HG03039 (cell line): ENCODE data around the gene GATD1.
A peak's percentile ranks its signal among the peaks of the same experiment; 100 is the strongest.
"Not testable (repeated sequence)": the region's sequence is repeated elsewhere in the genome, so short reads cannot be mapped to it uniquely, and the experiment has no call there.

ENCODE experiments used
- ATAC-seq: cut with Tn5 transposase; IDR thresholded peaks from one replicate; pipeline ENCODE4 v1.9.1; 2021; ENCODE audit warnings: mild to moderate bottlenecking, moderate library complexity; ENCODE audit not compliant: unreplicated experiment

The GATD1 gene

DNA sequence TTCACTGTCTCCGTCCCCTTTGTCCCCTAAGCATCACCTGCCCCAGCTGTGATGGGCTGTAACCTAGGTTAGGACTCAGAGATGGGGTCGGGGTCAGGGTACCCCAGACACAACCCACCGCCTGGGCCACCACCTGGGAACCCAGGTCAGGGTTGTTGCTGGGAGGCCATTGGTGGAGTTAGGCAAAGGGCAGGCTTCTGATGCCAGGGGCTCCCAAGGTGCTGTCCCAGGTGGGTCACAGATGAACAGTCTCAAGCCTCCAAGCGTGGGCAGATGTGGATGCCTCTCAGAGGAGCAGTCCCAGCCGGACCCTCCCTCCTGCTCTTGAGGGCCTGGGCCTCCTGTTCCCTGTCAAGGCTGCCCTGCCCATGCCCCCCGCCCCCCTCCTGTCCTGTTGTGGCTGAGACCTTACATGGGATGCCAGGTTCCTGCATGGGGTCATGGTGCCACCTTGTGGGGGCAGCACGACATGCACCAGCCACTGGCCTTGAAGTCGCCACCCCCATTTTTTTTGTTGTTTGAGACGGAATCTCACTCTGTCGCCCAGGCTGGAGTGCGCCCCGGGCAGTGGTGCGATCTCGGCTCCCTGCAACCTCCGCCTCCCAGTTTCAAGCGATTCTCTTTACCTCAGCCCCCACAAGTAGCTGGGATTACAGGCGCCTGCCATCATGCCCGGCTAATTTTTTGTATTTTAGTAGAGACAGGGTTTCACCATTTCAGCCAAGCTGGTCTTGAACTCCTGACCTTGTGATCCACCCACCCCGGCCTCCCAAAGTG is 12.1 kb downstream of the GATD1 start:
- no peak for ATAC-seq

DNA sequence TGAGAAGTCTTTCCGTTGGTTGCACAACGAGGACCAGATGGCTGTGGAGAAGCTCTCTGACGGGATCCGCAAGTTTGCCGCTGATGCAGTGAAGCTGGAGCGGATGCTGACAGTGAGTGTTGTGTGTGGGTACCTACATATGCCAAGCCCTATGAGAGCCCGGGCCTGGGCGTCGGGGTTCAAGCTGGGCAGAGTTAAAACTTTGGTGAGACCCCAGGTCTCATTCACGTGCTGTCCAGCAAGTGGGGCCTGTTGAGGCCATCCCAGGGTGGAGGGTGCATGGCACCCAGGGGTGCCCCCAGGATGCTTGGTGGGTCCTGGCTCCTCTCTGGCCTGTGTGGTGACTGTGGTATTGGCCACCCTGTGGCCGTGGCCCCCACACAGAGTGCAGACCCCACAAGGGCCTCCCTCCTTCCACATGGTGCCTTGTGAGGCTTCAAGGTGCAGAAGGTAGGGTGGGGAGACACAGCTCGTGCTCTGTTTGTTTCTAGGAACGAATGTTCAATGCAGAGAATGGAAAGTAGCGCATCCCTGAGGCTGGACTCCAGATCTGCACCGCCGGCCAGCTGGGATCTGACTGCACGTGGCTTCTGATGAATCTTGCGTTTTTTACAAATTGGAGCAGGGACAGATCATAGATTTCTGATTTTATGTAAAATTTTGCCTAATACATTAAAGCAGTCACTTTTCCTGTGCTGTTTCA is 12.8 kb downstream of the GATD1 start:
- no peak for ATAC-seq

DNA sequence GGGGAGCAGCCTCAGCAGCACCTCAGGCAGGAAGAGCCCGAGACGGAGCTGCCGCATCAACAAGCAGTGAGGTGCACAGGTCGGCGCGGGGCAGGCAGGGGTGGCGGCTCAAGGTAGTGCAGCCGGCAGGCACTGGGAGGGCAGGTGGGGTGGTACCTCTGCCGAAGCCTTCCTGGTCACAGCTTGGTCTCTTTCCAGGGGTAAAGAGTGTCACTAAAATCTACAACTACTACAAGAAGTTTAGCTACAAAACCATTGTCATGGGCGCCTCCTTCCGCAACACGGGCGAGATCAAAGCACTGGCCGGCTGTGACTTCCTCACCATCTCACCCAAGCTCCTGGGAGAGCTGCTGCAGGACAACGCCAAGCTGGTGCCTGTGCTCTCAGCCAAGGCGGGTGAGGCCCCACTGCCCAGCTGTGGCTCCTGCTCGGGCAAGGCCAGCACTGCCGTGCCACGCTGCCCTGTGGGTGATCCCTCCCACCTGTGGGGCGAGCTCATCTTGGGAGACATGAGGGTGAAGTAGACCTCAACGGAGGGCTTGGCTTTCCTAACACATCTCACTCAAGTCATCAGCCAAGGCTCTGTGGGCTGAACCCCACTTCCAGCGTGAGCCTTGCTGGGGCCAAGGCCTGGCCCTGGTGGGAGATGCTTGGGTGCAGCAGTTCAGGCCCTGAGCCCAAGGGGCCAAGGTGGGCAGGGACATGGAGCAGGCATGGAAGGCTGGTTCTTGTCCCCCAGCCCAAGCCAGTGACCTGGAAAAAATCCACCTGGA is 13.6 kb downstream of the GATD1 start:
- ATAC-seq, result no peak

DNA sequence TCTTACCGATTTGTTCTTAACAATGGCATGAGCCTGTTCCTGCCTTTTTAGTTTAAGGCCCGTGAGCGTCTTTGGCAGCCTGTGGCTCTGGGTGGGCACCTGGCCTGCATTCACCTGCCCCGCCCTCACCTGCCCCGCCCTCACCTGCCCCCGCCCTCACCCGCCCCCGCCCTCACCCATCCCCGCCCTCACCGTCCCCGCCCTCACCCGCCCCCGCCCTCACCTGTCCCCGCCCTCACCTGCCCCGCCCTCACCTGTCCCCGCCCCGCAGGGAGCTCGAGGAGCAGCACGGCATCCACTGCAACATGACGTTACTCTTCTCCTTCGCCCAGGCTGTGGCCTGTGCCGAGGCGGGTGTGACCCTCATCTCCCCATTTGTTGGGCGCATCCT is 14.2 kb downstream of the GATD1 start:
- no peak for ATAC-seq

DNA sequence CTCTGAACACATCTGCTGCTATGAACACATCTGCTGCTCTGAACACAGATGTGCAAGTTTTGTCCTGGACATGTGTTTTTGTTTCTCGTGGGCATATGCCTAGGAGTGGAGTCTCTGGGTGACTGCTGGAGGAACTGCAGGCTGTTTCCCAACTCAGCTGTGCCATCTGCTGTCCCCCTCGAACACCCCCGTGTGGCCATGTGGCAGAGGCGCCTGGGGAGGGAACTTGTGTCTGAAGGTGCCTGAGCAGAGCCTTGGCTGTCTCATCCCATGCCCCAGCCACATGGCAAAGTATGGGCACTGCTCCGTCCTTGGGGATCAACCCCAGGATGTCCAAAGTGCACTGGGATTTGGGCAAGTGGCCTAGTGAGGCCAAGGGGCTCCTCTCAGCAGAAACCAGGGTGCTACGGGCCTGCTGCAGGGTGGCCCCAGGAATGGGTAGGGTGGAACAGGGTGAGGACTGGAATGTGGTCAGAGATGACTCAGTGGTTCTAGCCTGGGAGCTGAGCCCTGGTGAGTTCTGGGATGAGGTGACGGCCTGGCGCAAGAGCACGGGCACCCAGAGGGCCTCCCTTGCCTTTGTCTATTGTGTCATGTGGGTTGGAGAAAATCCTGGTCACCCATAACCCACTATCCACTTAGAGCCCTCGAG is 14.7 kb downstream of the GATD1 start:
- no peak for ATAC-seq

DNA sequence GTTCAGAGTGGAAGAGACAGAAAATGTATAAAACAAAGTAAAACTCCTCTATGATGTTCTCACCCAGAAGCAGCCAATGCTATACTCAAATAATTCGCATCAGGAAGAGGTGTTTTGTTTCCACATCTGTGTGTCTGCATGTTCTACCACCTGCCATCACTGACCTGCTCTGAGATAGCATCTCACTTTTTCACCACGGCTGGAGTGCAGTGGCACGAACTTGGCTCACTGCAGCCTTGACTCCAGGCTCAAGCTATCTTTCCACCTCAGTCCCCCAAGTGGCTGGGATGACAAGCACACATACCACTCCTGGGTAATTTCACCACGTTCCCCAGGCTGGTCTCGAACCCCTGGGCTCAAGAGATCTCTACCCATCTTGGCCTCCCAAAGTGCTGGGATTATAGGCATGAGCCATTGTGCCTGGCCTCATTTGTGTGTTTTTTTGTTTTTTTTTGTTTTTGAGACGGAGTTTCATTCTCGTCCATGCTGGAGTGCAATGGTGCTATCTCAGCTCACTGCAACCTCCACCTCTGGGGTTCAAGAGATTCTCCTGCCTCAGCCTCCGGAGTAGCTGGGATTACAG is 15.7 kb downstream of the GATD1 start:
- ATAC-seq, result no peak

DNA sequence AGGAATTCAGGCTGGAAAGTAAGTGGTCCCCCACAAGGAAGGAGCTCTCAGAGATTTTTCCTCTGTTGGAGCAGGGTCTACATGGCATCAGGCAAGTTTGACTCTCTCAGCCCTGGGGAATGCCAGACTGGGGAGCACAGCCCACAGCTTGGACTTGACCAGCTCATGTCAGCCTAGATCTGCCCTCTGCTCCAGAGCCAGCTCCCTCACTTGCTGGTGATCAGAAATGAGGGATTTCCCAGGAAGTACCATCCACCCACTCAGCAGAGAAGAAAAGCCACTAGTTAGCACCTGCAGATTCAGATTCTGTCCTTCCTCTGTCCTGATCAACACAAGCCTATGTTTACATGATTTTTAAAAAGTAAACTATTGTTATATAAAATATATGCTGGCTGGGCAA is 17.1 kb downstream of the GATD1 start:
- ATAC-seq, result no peak

DNA sequence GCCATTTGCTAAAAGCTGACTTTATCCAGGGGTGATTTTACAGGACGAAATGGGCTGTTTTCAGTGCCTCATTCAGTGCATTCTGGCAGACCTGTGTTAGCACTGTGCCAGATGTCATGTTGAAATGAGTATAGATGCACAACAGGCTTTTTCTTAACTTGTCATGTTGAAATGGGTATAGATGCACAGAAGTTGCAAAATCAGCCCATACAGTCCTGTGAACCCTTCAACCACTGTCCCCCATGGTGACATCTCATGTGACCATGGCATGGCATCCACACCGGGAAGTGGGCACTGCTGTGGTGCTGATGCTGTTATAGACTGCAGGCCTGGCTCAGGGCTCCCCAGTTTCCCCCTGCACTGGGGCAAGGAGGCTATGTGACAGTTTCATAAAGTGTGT is 27.6 kb downstream of the GATD1 start:
- no peak for ATAC-seq

DNA sequence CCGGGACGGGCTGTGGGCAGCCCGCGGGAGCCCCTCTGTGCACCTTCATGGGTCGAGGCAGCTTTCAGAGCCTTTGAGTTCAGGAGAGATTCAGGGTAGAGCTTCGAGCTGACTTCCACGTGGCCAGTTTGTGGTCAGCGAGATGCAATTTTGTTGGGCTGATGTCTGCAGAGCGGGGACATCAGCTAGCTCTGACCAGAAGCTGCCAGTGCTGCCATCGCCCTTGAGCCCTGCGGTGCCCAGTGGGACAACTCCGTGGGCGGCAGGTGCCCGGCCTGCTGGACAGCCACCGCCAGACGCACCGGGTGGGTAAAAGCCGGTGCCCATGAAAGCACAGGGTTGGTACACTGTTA is 29.3 kb downstream of the GATD1 start:
- no peak for ATAC-seq

DNA sequence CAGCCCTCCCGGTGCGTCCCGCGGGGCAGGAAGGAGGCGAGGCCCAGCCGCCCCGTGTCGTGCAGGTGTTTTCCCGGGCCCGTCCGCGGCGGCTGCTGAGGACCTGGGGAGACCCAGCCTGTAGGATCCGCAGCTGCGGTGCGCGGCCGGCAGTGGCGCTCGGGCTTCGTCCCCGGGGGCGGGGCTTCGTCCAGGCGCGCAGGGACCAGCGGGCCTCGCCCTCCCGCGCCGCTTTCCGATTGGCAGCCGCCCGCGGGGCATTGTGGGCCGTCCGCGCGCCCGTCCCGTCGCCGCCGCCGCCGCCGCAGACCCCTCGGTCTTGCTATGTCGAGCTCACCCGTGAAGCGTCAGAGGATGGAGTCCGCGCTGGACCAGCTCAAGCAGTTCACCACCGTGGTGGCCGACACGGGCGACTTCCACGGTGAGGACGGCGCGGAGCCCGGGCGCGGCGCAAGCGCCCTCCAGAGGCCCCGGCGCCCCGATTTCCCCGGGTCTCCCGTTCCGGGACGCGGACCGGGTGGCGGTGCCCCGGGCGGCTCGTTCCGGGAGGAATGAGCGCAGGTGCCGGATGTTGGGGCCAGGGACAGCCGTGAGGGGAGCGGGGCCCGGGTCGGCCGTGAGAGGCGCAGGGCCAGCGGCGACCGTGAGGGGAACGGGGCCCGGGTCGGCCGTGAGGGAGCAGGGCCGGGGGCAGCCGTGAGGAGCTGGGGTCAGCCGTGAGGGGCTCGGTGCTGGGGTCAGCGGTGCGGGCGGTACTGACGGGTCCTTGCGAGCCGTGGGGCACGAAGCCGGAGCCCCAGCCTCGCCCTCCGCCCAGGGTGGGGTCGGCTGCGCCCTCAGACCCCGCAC is 29.9 kb downstream of the GATD1 start, which contains the start of gene TALDO1:
TSS of gene TALDO1 (plus strand) at position 307 of the 849 bp plus-strand sequence. CDS start at position 325, 18 bp downstream.
- ATAC-seq, result peak; percentile 75

DNA sequence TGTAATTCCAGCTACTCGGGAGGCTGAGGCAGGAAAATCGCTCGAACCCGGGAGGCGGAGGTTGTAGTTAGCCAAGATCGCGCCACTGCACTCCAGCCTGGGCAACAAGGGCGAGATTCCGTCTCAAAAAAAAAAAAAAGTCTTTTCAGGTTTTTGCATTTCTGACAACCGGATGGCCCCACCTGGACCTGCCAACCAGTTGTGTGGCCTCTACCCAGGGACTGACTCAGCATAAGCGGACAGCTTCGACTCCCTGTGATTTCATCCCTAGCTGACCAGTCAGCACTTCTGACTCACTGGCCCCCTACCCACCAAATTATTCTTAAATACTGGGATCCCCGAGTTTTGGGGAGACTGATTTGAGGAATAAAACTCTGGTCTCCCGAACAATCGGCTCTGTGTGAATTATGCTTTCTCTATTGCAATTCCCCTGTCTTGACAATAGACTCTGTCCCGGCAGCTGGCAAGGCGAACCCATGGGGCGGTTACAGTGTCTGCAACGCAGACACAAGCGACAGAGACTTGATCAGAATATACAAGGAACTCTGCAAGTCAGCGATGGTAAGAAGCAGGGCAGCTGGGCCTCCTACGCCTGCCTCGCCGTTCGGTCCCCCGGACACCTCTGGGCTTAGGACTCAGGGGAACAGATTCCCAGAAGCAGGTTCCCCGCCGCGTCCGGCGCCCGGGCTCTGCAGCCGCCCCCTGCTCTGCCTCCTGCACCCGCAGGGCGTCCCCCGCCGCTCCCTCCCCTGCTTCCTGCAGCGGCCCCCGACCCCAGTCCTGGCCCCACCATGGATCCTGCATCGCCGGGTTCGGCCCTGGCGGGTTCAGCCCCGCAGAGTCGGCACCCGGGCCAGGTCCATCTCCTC is 30.8 kb downstream of the GATD1 start:
- peak; percentile 22 for ATAC-seq

DNA sequence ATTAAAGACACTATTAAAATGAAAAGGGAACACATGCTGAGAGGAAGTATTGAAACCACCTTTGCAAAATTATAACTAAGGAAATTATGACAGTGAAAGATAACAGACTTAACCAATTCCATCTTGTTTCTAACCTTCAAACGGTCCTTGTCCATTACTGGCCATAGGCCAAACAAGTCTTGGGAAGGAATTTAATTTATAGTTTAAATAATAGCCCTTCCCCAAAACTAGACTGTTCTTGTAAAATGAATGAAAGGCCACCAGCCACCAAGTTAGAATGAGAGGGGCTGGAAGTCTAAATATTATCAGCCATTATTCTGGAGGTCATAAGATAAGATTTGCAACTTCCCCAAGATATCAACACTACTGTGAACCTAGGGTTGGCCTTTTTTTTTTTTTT is 31.9 kb downstream of the GATD1 start:
- ATAC-seq, result no peak

DNA sequence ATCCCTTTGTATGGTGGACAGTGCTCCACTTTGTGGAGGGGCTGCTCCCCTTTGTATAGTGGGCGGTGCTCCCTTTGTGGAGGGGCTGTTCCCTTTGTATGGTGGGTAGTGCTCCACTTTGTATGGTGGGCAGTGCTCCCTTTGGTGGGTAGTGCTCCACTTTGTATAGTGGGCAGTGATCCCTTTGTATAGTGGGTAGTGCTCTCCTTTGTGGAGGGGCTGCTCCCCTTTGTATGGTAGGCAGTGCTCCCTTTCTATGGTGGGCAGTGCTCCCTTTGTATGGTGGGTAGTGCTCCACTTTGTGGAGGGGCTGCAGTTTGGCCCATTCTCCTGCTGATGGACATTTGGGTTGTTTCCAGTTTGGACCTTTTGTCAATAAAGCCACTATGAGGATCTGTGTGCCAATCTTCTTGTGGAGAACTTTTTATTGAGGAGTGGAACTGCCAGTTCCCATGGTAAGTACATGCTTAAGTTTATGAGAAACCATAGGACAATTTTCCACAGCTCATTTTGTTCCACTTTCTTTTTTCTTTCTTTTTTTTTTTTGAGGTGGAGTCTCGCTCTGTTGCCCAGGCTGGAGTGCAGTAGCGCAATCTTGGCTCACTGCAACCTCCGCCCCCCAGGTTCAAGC is 34.6 kb downstream of the GATD1 start:
- no peak for ATAC-seq

DNA sequence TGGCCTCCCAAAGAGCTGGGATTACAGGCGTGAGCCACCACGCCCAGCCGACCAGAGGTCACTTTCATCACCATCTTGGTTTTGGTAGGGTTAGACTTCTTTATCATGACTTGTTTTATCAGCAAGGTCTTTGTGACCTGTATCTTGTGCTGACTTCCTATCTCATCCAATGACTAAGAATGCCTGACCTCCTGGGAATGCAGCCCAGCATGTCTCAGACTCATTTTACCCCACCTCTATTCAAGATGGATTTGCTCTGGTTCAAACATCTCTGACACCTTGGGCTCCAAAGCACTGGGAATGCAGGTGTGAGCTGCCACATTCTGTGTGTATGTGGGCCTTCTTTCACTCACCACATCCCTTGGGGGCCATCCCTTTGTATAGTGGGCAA is 35.1 kb downstream of the GATD1 start:
- no peak for ATAC-seq

DNA sequence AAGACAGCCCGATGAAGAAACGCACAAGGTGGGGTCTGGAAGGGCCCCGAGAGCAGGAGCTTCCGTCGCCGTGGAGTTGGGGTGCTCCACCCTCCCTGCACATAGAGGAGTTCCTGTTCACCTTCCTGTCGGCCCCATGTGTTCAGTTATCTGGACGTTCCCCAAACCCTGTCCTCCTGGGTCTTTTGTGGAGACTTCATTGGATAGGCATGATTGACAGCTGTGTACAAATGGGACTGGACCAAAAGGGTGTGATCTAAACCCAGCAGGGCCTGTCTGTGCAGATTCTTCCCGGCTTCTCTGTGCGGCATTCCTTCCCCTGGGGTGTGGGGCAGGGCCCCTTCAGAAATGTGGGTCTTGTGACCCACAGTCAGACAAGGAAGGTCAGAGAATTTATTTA is 39.4 kb downstream of the GATD1 start:
- not testable (repeated sequence) for ATAC-seq

DNA sequence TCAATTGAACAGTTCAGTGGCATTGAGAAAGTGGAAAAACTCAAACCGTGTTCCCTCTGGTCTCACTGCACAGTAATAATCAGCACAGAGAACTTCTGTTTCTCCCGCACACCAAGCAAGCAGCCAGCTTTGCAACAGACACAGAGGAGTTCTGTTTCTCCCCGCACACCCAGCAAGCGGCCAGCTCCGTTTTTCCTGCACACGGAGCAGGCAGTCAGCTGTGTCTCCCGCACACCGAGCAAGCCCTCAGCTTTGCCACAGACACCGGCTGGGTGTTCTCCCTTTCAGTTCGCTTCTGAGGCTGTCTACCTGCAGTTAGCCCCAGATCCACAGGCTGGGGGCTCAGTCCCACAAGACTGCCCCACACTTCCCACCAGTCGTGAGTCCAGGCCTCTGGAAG is 39.9 kb downstream of the GATD1 start:
- ATAC-seq, result no peak

DNA sequence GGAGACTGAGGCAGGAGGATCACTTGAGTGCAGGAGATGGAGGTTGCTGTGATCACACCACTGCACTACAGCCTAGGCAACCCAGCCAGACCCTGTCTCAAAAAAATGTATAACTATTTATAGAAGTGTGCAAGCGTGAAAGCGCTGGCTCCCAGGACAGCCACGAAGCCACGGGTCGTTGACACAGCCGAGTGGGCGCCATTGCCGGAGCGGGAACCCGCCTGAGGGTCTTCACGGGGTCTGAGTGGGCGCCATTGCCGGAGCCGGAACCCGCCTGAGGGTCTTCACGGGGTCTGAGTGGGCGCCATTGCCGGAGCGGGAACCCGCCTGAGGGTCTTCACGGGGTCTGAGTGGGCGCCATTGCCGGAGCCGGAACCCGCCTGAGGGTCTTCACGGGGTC is 42.7 kb downstream of the GATD1 start:
- ATAC-seq, result not testable (repeated sequence)

DNA sequence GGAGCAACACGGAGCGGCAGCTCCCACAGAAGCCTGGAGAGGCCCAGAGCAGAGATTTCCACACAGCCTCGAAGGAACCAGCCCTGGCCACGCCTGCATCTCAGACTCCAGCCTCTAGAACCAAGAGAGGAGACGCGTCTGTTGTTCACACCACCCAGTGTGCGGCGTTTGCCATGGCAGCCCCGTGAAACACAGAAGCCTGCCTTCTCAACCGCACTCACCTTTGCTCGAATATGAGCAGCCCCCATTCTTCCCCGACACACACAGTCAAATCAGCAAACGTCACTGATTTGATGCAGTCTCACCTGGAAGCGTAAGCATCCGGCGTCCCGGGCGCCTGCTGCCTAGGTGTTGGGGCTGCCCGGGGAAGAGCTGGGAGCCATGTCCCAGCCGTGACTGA is 44.2 kb downstream of the GATD1 start:
- no peak for ATAC-seq
